GM06990 (cell line): ENCODE results near the gene GATAD2B.
"Not testable (repeated sequence)": the region's sequence is repeated elsewhere in the genome, so short reads cannot be mapped to it uniquely, and the experiment has no call there.

Experiments used
- DNase-seq: peaks from one replicate; pipeline ENCODE4 v3.0.0-alpha.2; 2011; ENCODE audit not compliant: insufficient read length; ENCODE audit errors: extremely low read depth
- H3K27me3 ChIP-seq: replicated peaks from 2 replicates; pipeline ENCODE4 v1.6.0; 2011; ENCODE audit warnings: low read length; ENCODE audit not compliant: control insufficient read depth, insufficient read depth
- H3K36me3 ChIP-seq: 2 replicates; pipeline ENCODE4 v1.5.1; 2011; ENCODE audit warnings: low read length; ENCODE audit not compliant: control insufficient read depth, insufficient read depth
- H3K4me3 ChIP-seq: replicated peaks from 2 replicates; pipeline ENCODE4 v1.5.1; 2011; ENCODE audit warnings: low read depth, mild to moderate bottlenecking, control low read depth, low read length
- CTCF ChIP-seq: IDR thresholded peaks from 2 replicates; pipeline ENCODE4 v1.5.1; 2011; ENCODE audit warnings: low read length, control low read depth, mild to moderate bottlenecking, inconsistent platforms; ENCODE audit not compliant: insufficient read depth, poor library complexity, severe bottlenecking

Gene GATAD2B

GRCh38 chr1:153903841-153904455, 18.8 kb downstream of the GATAD2B start:
- Histone ChIP-seq H3K27me3 (no peaks in the 10 kb centered on the region), H3K36me3 (no peaks in the 10 kb centered on the region; the same call in 1 of the 2 replicates), H3K4me3 (no peak overlapping the region)
- no peak for DNase-seq
- TF ChIP-seq CTCF = no peak

- DNase-seq = no peak
- H3K4me3 ChIP-seq = no peak overlapping the region
- no peak for TF ChIP-seq CTCF
- no peaks in the 10 kb centered on the region; the same call in 1 of the 2 replicates for H3K36me3 ChIP-seq
- H3K27me3 ChIP-seq = no peaks in the 10 kb centered on the region
These were observed 23.3 kb downstream of the GATAD2B start for GRCh38 chr1:153899509-153899908.

- not testable (repeated sequence) for H3K4me3 ChIP-seq, DNase-seq, H3K36me3 ChIP-seq, H3K27me3 ChIP-seq
These were observed 26.9 kb downstream of the GATAD2B start for GRCh38 chr1:153895866-153896265.

- H3K4me3 ChIP-seq, DNase-seq, H3K27me3 ChIP-seq, H3K36me3 ChIP-seq: not testable (repeated sequence)
These were observed 31.7 kb downstream of the GATAD2B start for GRCh38 chr1:153891042-153891441.

- no peaks in the 10 kb centered on the region for H3K36me3 ChIP-seq
- H3K4me3 ChIP-seq = peak overlapping the region; percentile 18; the same call in 1 of the 2 replicates
- H3K27me3 ChIP-seq = no peaks in the 10 kb centered on the region
- peak; percentile 24 for DNase-seq
- no peak for TF ChIP-seq CTCF
These were observed 34.2 kb downstream of the GATAD2B start for GRCh38 chr1:153888533-153888932.

GRCh38 chr1:153886127-153886526, 36.6 kb downstream of the GATAD2B start:
- Histone ChIP-seq H3K27me3 (no peaks in the 10 kb centered on the region), H3K4me3 (no peak overlapping the region), H3K36me3 (no peaks in the 10 kb centered on the region)
- no peak for DNase-seq
- no peak for TF ChIP-seq CTCF

GRCh38 chr1:153883223-153883622, 39.5 kb downstream of the GATAD2B start:
- no peak for TF ChIP-seq CTCF
- H3K27me3 ChIP-seq = no peaks in the 10 kb centered on the region
- H3K4me3 ChIP-seq = no peak overlapping the region
- H3K36me3 ChIP-seq = no peaks in the 10 kb centered on the region
- no peak for DNase-seq
